GM12878 (cell line): ENCODE measurements around the gene CLINT1. TPM values are rescaled to one million over a fixed set of nuclear protein-coding genes. Genes with fewer than 3 reads are reported as not detected.

Experiments
- ATAC-seq: fragments of 200-7000 bp; cut with Tn5 transposase; 3 replicates; pipeline ENCODE4 v1.9.1; 2020; ENCODE audit warnings: mild to moderate bottlenecking, moderate library complexity
- BruUV-seq: library from RNA; stranded (reverse); fragments of 400-500 nt; replicated peaks from 2 replicates; lab custom pipeline; 2021; lab: Mats Ljungman, UMichigan
- CTCF ChIA-PET: fragments of 300-600 bp; sonication (Branson Sonifier 250); formaldehyde crosslinking; extraction: SDS; loops from one replicate; lab custom pipeline; 2021; ENCODE audit warnings: inconsistent platforms; lab: Yijun Ruan, JAX
- POLR2A ChIA-PET: fragments of 350-600 bp; formaldehyde crosslinking; extraction: SDS; loops from one replicate; lab custom pipeline; 2021; ENCODE audit warnings: inconsistent platforms; lab: Charles Lee
- RAD21 ChIA-PET: fragments of 300-600 bp; sonication (Branson Sonifier 250); formaldehyde crosslinking; loops from one replicate; lab custom pipeline; 2023; ENCODE audit warnings: antibody characterized with exemption; ENCODE audit not compliant: unreplicated experiment; lab: Charles Lee
- SMC1A ChIA-PET: fragments of 300-600 bp; sonication (Branson Sonifier 250); formaldehyde crosslinking; loops from one replicate; lab custom pipeline; 2023; ENCODE audit not compliant: unreplicated experiment, uncharacterized antibody; lab: Charles Lee
- DNase-seq: peaks from one replicate; pipeline ENCODE4 v3.0.0-alpha.2; 2011; ENCODE audit warnings: low read depth, low spot score
- FAIRE-seq: peaks from 3 replicates; lab custom pipeline; 2011; peaks lifted over from hg19 to GRCh38; lab: Jason Lieb, UNC
- H2AFZ ChIP-seq: 2 replicates; pipeline ENCODE4 v1.6.0; 2011; ENCODE audit warnings: low read depth, low read length, control low read depth; ENCODE audit not compliant: control insufficient read depth
- H3K27ac ChIP-seq: 2 replicates; pipeline ENCODE4 v1.5.1; 2011; ENCODE audit warnings: control low read depth; ENCODE audit not compliant: control insufficient read depth, insufficient read depth
- H3K27me3 ChIP-seq, 2 experiments: replicated peaks in 1 of 2; 2 replicates each; pipeline versions ENCODE4 v1.6.0 to v1.6.1; 2011; ENCODE audit warnings: low read length in 1 of 2; ENCODE audit not compliant: control insufficient read depth in 2 of 2, insufficient read depth in 2 of 2
- H3K36me3 ChIP-seq, 2 experiments: 2 replicates each; pipeline ENCODE4 v1.5.1; 2011; ENCODE audit warnings: low read length in 1 of 2; ENCODE audit not compliant: control insufficient read depth in 2 of 2, insufficient read depth in 2 of 2
- H3K4me1 ChIP-seq: 2 replicates; pipeline ENCODE4 v1.6.1; 2011; ENCODE audit warnings: mild to moderate bottlenecking, low read length, moderate library complexity, mixed read lengths; ENCODE audit not compliant: control insufficient read depth, insufficient read depth
- H3K4me2 ChIP-seq: 2 replicates; pipeline ENCODE4 v1.6.0; 2011; ENCODE audit warnings: control low read depth; ENCODE audit not compliant: control insufficient read depth, insufficient read depth
- H3K4me3 ChIP-seq: fragments of 200-600 bp; sonication (generic); 2 replicates; pipeline ENCODE4 v1.5.1; 2016
- H3K79me2 ChIP-seq: 2 replicates; pipeline ENCODE4 v1.6.0; 2011; ENCODE audit warnings: low read length; ENCODE audit not compliant: control insufficient read depth, insufficient read depth
- H3K9ac ChIP-seq: 2 replicates; pipeline ENCODE4 v1.8.0; 2011; ENCODE audit warnings: low read length, control low read depth, mixed read lengths; ENCODE audit not compliant: control insufficient read depth, insufficient read depth
- H3K9me3 ChIP-seq: replicated peaks from 3 replicates; pipeline ENCODE4 v1.5.1; 2011; ENCODE audit warnings: mild to moderate bottlenecking, low read length; ENCODE audit not compliant: control insufficient read depth, insufficient read depth
- H4K20me1 ChIP-seq: 2 replicates; pipeline ENCODE4 v1.6.0; 2011; ENCODE audit not compliant: control insufficient read depth, insufficient read depth
- BMI1 ChIP-seq: fragments of 450-650 bp; IDR thresholded peaks from 2 replicates; pipeline ENCODE4 v1.6.1; 2016; ENCODE audit warnings: mild to moderate bottlenecking, moderate library complexity, borderline replicate concordance
- CHD1 ChIP-seq: IDR thresholded peaks from 2 replicates; pipeline ENCODE4 v1.6.1; 2012; ENCODE audit warnings: low read depth, low read length, improper control_type of control experiment
- MTA2 ChIP-seq: fragments of 450-650 bp; IDR thresholded peaks from 2 replicates; pipeline ENCODE4 v1.6.1; 2016; ENCODE audit warnings: low read depth, mild to moderate bottlenecking, moderate library complexity
- NFIC ChIP-seq: IDR thresholded peaks from 2 replicates; pipeline ENCODE4 v1.6.1; 2012; ENCODE audit warnings: low read depth, mild to moderate bottlenecking, inconsistent platforms, low read length, moderate library complexity
- RUNX3 ChIP-seq: IDR thresholded peaks from 2 replicates; pipeline ENCODE4 v1.6.1; 2012; ENCODE audit warnings: low read length, inconsistent platforms
- SREBF1 ChIP-seq: IDR thresholded peaks from 2 replicates; pipeline ENCODE4 v1.6.1; 2012; ENCODE audit warnings: mild to moderate bottlenecking, low read length
- TCF12 ChIP-seq: IDR thresholded peaks from 2 replicates; pipeline ENCODE4 v1.6.1; 2011; ENCODE audit warnings: low read depth, mild to moderate bottlenecking, low read length
- TCF7 ChIP-seq: IDR thresholded peaks from 2 replicates; pipeline ENCODE4 v1.6.1; 2014; ENCODE audit warnings: antibody characterized with exemption, borderline replicate concordance
- ZBTB40 ChIP-seq: fragments of 450-650 bp; IDR thresholded peaks from 2 replicates; pipeline ENCODE4 v1.6.1; 2016; ENCODE audit warnings: mild to moderate bottlenecking, moderate library complexity, borderline replicate concordance
- ZNF592 ChIP-seq: fragments of 450-650 bp; IDR thresholded peaks from 2 replicates; pipeline ENCODE4 v1.6.1; 2017; ENCODE audit warnings: mild to moderate bottlenecking, moderate library complexity
- WGBS: methylation state at CpG from one replicate; pipeline ENCODE4 v1.1.6; 2016; ENCODE audit warnings: low lambda C conversion rate; ENCODE audit not compliant: insufficient replicate concordance, insufficient coverage; ENCODE audit errors: missing lambda C conversion rate; 5-methylcytosine and 5-hydroxymethylcytosine counted together
- in situ Hi-C: fragments of 300-500 bp; cut with MboI; formaldehyde crosslinking; loops from 9 replicates; pipeline ENCODE4 v1.14.3; 2018; ENCODE audit warnings: mixed read lengths
- intact Hi-C: fragments of 100-400 bp; cut with micrococcal nuclease; formaldehyde crosslinking; loops from one replicate; pipeline ENCODE4 v1.14.2; 2022; ENCODE audit not compliant: unreplicated experiment
- polyA plus RNA-seq, 11 experiments: library from polyadenylated mRNA; depleted of rRNA in 4 of 11; unstranded in 6 of 11; stranded (reverse) in 5 of 11; fragments of >200 nt; fragmentation: Nextera tagmentation in 4 of 11; fragmentation: Illumina TruSeq in 1 of 11; extraction: Ambion mirVana in 4 of 11; extraction: Trizol in 1 of 11; gene quantifications; 1 replicate in 1 of 11; 2 replicates in 10 of 11; pipeline versions ENCODE4 v1.2.1 to v1.2.3, GENCODE V29; 2011 to 2016; ENCODE audit warnings: inconsistent platforms in 2 of 11, missing spikeins in 2 of 11, low read depth in 1 of 11
- total RNA-seq, 4 experiments: library from RNA; depleted of rRNA in 3 of 4; stranded (reverse); fragments of >200 nt in 3 of 4; fragmentation: Illumina TruSeq in 1 of 4; extraction: Trizol in 1 of 4; gene quantifications; 2 replicates each; pipeline versions ENCODE4 v1.2.1 to v1.2.3, GENCODE V29; 2013 to 2021
- TF ChIP-seq, protein P1 (sequence below): fragments of 150-350 bp; IDR thresholded peaks from 2 replicates; pipeline ENCODE4 v1.6.1; 2016; ENCODE audit warnings: low read depth, low read length

The CLINT1 gene
- total and polyA plus RNA-seq, 10 of the 15 experiments (the other 5 are each of a cell fraction or from before 2014, with no cell fraction given) = 30.0 to 136 (median 105) TPM

GRCh38 chr5:157739388-157740228, 119.3 kb downstream of the CLINT1 start:
- FAIRE-seq (no peak), ATAC-seq (no peak), DNase-seq (no peak)
- Histone ChIP-seq H4K20me1 (no peaks in the 10 kb centered on the region), H2AFZ (no peak overlapping the region), H3K36me3 (peaks cover 2 to 4% of the 10 kb centered on the region in 2 experiments; a peak in 2 of 4 replicates), H3K27ac (no peak overlapping the region), H3K79me2 (no peaks in the 10 kb centered on the region; the same call in 1 of the 2 replicates), H3K9ac (no peak overlapping the region), H3K4me3 (no peak overlapping the region), H3K4me1 (peaks cover 4% of the 10 kb centered on the region; the same call in 1 of the 2 replicates), H3K4me2 (no peak overlapping the region), H3K9me3 (no peaks in the 10 kb centered on the region), H3K27me3 (no peaks in the 10 kb centered on the region)
- RAD21 ChIA-PET = no interaction called here
- SMC1A ChIA-PET = interaction anchor here (1.2 kb wide), 1 partner anchor 9 kb away, joined by 3 read pairs; no protein-coding TSS in a partner anchor
- BruUV-seq = no TSS peak
- CTCF ChIA-PET = interaction anchor here (0.6 to 2.7 kb wide), 11 partner anchors 8 to 486 kb away, joined by 3 to 11 read pairs (median 6); no protein-coding TSS in a partner anchor
- 84% methylated on average over 12 of the region's 12 CpGs for WGBS
- intact Hi-C loops (loop anchor here (5.0 to 10.0 kb wide), 4 partner anchors 397 to 595 kb away; partner anchors contain the start of gene MED7), in situ Hi-C loops (loop anchor here (5.0 kb wide), 1 partner anchor 67 kb away; the partner anchor contains the start of gene C5orf52)
- POLR2A ChIA-PET = interaction anchor here (0.7 kb wide), 1 partner anchor 30 kb away, joined by 9 read pairs; no protein-coding TSS in a partner anchor
- TF ChIP-seq CHD1 (no peak), ZBTB40 (no peak), BMI1 (no peak), TCF12 (no peak), TCF7 (no peak), RUNX3 (no peak), MTA2 (no peak), NFIC (no peak), SREBF1 (no peak), ZNF592 (no peak)
- TF ChIP-seq, protein P1, sequence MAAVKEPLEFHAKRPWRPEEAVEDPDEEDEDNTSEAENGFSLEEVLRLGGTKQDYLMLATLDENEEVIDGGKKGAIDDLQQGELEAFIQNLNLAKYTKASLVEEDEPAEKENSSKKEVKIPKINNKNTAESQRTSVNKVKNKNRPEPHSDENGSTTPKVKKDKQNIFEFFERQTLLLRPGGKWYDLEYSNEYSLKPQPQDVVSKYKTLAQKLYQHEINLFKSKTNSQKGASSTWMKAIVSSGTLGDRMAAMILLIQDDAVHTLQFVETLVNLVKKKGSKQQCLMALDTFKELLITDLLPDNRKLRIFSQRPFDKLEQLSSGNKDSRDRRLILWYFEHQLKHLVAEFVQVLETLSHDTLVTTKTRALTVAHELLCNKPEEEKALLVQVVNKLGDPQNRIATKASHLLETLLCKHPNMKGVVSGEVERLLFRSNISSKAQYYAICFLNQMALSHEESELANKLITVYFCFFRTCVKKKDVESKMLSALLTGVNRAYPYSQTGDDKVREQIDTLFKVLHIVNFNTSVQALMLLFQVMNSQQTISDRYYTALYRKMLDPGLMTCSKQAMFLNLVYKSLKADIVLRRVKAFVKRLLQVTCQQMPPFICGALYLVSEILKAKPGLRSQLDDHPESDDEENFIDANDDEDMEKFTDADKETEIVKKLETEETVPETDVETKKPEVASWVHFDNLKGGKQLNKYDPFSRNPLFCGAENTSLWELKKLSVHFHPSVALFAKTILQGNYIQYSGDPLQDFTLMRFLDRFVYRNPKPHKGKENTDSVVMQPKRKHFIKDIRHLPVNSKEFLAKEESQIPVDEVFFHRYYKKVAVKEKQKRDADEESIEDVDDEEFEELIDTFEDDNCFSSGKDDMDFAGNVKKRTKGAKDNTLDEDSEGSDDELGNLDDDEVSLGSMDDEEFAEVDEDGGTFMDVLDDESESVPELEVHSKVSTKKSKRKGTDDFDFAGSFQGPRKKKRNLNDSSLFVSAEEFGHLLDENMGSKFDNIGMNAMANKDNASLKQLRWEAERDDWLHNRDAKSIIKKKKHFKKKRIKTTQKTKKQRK = no peak
